Left lung (tissue), 10 donors: ENCODE data around the gene ZNF416. TPM values are rescaled to one million over a fixed set of nuclear protein-coding genes. Genes with fewer than 3 reads are reported as not detected.

Source experiments
- ATAC-seq: fragments of 200-7000 bp; cut with Tn5 transposase; one replicate; pipeline ENCODE4 v1.9.1; 2020; ENCODE audit warnings: moderate library complexity
- DNase-seq, 4 donors: peaks; one replicate each; pipeline ENCODE4 v3.0.0-alpha.2; 2013 to 2020
- H3K27ac ChIP-seq, 2 donors: fragments of 200-600 bp; sonication (generic) in 1 of 2; one replicate each; pipeline versions ENCODE4 v1.5.0 to v1.8.0; 2020 to 2021
- H3K27me3 ChIP-seq, 2 donors: fragments of 200-600 bp; sonication (generic) in 1 of 2; one replicate each; pipeline versions ENCODE4 v1.5.0 to v1.8.0; 2020 to 2021
- H3K36me3 ChIP-seq, 2 donors: fragments of 200-600 bp; sonication (generic) in 1 of 2; one replicate each; pipeline versions ENCODE4 v1.5.0 to v1.8.0; 2020 to 2021
- H3K4me1 ChIP-seq, 2 donors: fragments of 200-600 bp; one replicate each; pipeline ENCODE4 v1.8.0; 2021
- H3K4me3 ChIP-seq, 2 donors: fragments of 200-600 bp; sonication (generic) in 1 of 2; one replicate each; pipeline versions ENCODE4 v1.5.0 to v1.8.0; 2020 to 2021; ENCODE audit warnings: mild to moderate bottlenecking in 1 of 2
- H3K9me3 ChIP-seq, 2 donors: fragments of 200-600 bp; sonication (generic) in 1 of 2; one replicate each; pipeline versions ENCODE4 v1.5.0 to v1.8.0; 2020 to 2021
- intact Hi-C, 2 donors: fragments of 100-400 bp; cut with DNase I; formaldehyde crosslinking; loops; one replicate each; pipeline versions ENCODE4 v1.11.2 to v1.14.2; 2022
- polyA plus RNA-seq, 6 donors: library from polyadenylated mRNA; unstranded; fragments of 120-200 nt; gene quantifications; one replicate each; pipeline ENCODE4 v1.2.1, GENCODE V29; 2013; ENCODE audit not compliant: insufficient read length in 6 of 6
- total RNA-seq, 2 donors: library from RNA; stranded (reverse); fragmentation: NEBNext Ultra II Directional; extraction: Animal tissue kit (Norgen Biotek cat#: 25700); gene quantifications; one replicate each; pipeline ENCODE4 v1.2.1, GENCODE V29; 2021
- TF ChIP-seq, protein P1 (sequence below), 2 donors: fragments of 200-600 bp; sonication (generic) in 1 of 2; IDR thresholded peaks; one replicate each; pipeline versions ENCODE4 v1.5.0 to v1.8.0; 2021; ENCODE audit warnings: antibody characterized with exemption in 2 of 2
- donor health status: DM: no; HTN: yes; CAD: no.
- donor health status: DM: no; HTN: no; CAD: no.

The ZNF416 gene
- total and polyA plus RNA-seq, 8 donors = 4.5 to 9.4 (median 7.4) TPM

DNA sequence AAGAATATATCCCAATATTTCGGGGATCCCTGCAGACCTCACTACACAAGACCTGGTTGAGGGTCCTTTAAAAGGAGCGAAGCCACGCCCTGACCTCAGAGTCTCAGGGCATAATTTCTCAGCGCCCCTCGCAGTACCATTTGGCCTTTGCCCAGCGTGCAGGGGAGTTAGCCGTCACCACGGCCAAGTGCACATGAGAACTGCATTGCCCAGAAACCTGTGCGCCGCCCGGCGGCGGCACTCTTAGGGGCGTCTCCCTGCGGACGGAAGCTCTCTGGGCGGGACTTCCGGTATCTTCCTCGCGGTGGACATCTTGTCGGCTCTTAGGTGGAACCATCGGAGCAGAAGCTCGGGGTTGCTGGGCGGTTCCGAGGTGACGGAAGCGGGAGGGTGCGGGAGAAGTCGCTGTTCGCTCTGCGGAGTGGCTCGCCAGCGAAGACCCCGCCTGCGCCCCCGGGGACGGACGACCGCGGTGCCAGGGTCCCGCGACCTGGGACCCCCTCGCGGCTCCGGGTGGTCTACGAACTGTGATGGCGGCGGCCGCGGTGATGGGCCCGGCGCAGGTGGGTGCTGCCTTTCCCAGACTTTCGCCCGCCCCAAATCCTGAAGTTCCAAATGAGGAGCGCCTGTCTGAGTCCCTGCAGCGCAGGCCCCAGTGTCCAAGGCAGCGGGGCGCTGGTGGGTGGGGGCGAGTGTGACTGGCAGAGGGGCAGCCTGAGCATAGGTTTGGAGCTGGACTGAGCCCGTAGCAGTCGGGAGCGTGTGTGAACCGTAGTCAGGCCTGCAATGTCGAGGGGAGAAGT lies 35.4 kb upstream of the ZNF416 start, which contains the start of gene ZNF134:
ZNF134 (plus strand) TSS at position 302 of the 803 bp plus-strand sequence. CDS start 5,227 bp downstream, outside the sequence.
- Histone ChIP-seq H3K36me3 (peaks cover 0 to 40% of the 10 kb centered on the region in 2 donors), H3K4me3 (peak within 1 kb of the TSS; percentile 98 to 100), H3K27ac (peak within 1 kb of the TSS in 1 of 2 donors; percentile 72), H3K4me1 (peaks cover 6 to 7% of the 10 kb centered on the region in 2 donors), H3K27me3 (no peaks in the 10 kb centered on the region), H3K9me3 (peaks cover 11 to 72% of the 10 kb centered on the region in 2 donors)
- DNase-seq (peak; percentile 88 to 96 (median 94)), ATAC-seq (peak; percentile 100)
- TF ChIP-seq, protein P1, sequence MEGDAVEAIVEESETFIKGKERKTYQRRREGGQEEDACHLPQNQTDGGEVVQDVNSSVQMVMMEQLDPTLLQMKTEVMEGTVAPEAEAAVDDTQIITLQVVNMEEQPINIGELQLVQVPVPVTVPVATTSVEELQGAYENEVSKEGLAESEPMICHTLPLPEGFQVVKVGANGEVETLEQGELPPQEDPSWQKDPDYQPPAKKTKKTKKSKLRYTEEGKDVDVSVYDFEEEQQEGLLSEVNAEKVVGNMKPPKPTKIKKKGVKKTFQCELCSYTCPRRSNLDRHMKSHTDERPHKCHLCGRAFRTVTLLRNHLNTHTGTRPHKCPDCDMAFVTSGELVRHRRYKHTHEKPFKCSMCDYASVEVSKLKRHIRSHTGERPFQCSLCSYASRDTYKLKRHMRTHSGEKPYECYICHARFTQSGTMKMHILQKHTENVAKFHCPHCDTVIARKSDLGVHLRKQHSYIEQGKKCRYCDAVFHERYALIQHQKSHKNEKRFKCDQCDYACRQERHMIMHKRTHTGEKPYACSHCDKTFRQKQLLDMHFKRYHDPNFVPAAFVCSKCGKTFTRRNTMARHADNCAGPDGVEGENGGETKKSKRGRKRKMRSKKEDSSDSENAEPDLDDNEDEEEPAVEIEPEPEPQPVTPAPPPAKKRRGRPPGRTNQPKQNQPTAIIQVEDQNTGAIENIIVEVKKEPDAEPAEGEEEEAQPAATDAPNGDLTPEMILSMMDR (IDR thresholded peaks at IDR 0.05) = peak in 1 of 2 donors; percentile 13
- intact Hi-C loops = no loop called here

- peaks cover 0 to 72% of the 10 kb centered on the region in 2 donors for H3K9me3 ChIP-seq
- no peak overlapping the region for H3K27ac ChIP-seq
- peaks cover 6 to 7% of the 10 kb centered on the region in 2 donors for H3K4me1 ChIP-seq
- TF ChIP-seq, protein P1 (IDR thresholded peaks at IDR 0.05) = no peak
- H3K27me3 ChIP-seq = no peaks in the 10 kb centered on the region
- no peak for DNase-seq
- no peak overlapping the region for H3K4me3 ChIP-seq
- ATAC-seq = no peak
- intact Hi-C loops = no loop called here
- H3K36me3 ChIP-seq = peaks cover 0 to 30% of the 10 kb centered on the region in 2 donors
These were observed 32.4 kb upstream of the ZNF416 start for GRCh38 chr19:57611113-57611512.

DNA sequence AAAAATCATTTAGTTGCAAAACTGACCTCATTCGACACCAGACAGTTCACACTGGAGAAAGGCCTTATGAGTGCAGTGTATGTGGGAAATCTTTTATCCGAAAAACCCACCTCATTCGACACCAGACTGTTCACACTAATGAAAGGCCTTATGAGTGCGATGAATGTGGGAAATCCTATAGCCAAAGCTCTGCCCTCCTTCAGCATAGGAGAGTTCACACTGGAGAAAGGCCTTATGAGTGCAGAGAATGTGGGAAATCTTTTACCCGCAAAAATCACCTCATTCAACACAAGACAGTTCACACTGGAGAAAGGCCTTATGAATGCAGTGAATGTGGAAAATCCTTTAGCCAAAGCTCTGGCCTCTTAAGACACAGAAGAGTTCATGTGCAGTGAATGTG lies 28.2 kb upstream of the ZNF416 start:
- no peak overlapping the region for H3K4me3 ChIP-seq
- peaks cover 0 to 96% of the 10 kb centered on the region in 2 donors for H3K9me3 ChIP-seq
- intact Hi-C loops = no loop called here
- DNase-seq = no peak
- no peaks in the 10 kb centered on the region for H3K4me1 ChIP-seq
- no peaks in the 10 kb centered on the region for H3K27me3 ChIP-seq
- TF ChIP-seq, protein P1 (IDR thresholded peaks at IDR 0.05) = no peak
- no peak for ATAC-seq
- H3K36me3 ChIP-seq = peaks cover 0 to 56% of the 10 kb centered on the region in 2 donors
- H3K27ac ChIP-seq = no peak overlapping the region

GRCh38 chr19:57599761-57600383 lies 21.2 kb upstream of the ZNF416 start, which contains the start of gene ZNF530:
Gene ZNF530, plus strand, starts transcription at chr19:57599885. Its CDS starts 4,461 bp downstream, at chr19:57604346.
- H3K27ac ChIP-seq = no peak within 1 kb of the TSS
- peaks cover 0 to 13% of the 10 kb centered on the region in 2 donors for H3K4me1 ChIP-seq
- intact Hi-C loops = no loop called here
- peak; percentile 92 to 96 (median 94) for DNase-seq
- TF ChIP-seq, protein P1 (IDR thresholded peaks at IDR 0.05) = no peak
- peaks cover 0 to 23% of the 10 kb centered on the region in 2 donors for H3K36me3 ChIP-seq
- H3K4me3 ChIP-seq = peak within 1 kb of the TSS; percentile 65 to 84
- H3K27me3 ChIP-seq = no peaks in the 10 kb centered on the region
- H3K9me3 ChIP-seq = peaks cover 0 to 46% of the 10 kb centered on the region in 2 donors
- ATAC-seq = peak; percentile 99

GRCh38 chr19:57599377-57599760 lies 20.7 kb upstream of the ZNF416 start:
- ATAC-seq (no peak), DNase-seq (no peak)
- H3K36me3 ChIP-seq = peaks cover 0 to 18% of the 10 kb centered on the region in 2 donors
- no peak overlapping the region for H3K27ac ChIP-seq
- peaks cover 0 to 13% of the 10 kb centered on the region in 2 donors for H3K4me1 ChIP-seq
- intact Hi-C loops = no loop called here
- H3K27me3 ChIP-seq = no peaks in the 10 kb centered on the region
- H3K9me3 ChIP-seq = peaks cover 0 to 46% of the 10 kb centered on the region in 2 donors
- TF ChIP-seq, protein P1 (IDR thresholded peaks at IDR 0.05) = no peak
- peak overlapping the region; percentile 65 to 84 for H3K4me3 ChIP-seq
